Motor neuron (in vitro differentiated cells): ENCODE results near the gene CDH7. TPM values are rescaled to one million over a fixed set of nuclear protein-coding genes. Genes with fewer than 3 reads are reported as not detected.
A peak's percentile ranks its signal among the peaks of the same experiment; 100 is the strongest.

Experiments
- ATAC-seq, 8 experiments: fragments of 200-7000 bp; cut with Tn5 transposase; replicated peaks in 6 of 8; 2 replicates each; pipeline ENCODE4 v1.8.0; 2021; ENCODE audit warnings: mild to moderate bottlenecking in 8 of 8, moderate library complexity in 8 of 8
- H3K27ac ChIP-seq, 2 donors: fragments of 250-450 bp; sonication (Bioruptor Pico); 2 replicates each; pipeline ENCODE4 v1.9.0; 2021; ENCODE audit warnings: antibody characterized with exemption in 2 of 2, mild to moderate bottlenecking in 2 of 2, moderate library complexity in 1 of 2
- H3K4me1 ChIP-seq, 2 donors: fragments of 250-450 bp; sonication (Bioruptor Pico); replicated peaks in 1 of 2; 2 replicates each; pipeline ENCODE4 v1.6.1; 2021; ENCODE audit warnings: antibody characterized with exemption in 2 of 2, mild to moderate bottlenecking in 2 of 2, moderate library complexity in 1 of 2
- H3K4me3 ChIP-seq, 5 donors: fragments of 250-450 bp; sonication (Bioruptor Pico); 2 replicates each; pipeline ENCODE4 v1.9.0; 2021; ENCODE audit warnings: antibody characterized with exemption in 5 of 5, mild to moderate bottlenecking in 5 of 5, moderate library complexity in 4 of 5
- WGBS, 10 experiments: fragments of 450-650 bp; shearing (Covaris generic); methylation state at CpG; one replicate each; pipeline ENCODE4 v1.0.0; 2022; 5-methylcytosine and 5-hydroxymethylcytosine counted together
- in situ Hi-C, 9 experiments: fragments of 400-800 bp; cut with MboI; loops; one replicate each; pipeline ENCODE4 v1.15.0; 2021; ENCODE audit warnings: low sequenced_read_pairs in 9 of 9, low pct_unique_long_range_greater_than_20kb in 2 of 9; ENCODE audit not compliant: unreplicated experiment in 9 of 9
- total RNA-seq, 8 experiments: library from RNA; unstranded; fragments of 300-600 nt; gene quantifications; 2 replicates each; pipeline versions ENCODE4 v1.2.3 to v1.2.4, GENCODE V29; 2022

Gene CDH7, protein sequence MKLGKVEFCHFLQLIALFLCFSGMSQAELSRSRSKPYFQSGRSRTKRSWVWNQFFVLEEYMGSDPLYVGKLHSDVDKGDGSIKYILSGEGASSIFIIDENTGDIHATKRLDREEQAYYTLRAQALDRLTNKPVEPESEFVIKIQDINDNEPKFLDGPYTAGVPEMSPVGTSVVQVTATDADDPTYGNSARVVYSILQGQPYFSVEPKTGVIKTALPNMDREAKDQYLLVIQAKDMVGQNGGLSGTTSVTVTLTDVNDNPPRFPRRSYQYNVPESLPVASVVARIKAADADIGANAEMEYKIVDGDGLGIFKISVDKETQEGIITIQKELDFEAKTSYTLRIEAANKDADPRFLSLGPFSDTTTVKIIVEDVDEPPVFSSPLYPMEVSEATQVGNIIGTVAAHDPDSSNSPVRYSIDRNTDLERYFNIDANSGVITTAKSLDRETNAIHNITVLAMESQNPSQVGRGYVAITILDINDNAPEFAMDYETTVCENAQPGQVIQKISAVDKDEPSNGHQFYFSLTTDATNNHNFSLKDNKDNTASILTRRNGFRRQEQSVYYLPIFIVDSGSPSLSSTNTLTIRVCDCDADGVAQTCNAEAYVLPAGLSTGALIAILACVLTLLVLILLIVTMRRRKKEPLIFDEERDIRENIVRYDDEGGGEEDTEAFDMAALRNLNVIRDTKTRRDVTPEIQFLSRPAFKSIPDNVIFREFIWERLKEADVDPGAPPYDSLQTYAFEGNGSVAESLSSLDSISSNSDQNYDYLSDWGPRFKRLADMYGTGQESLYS
- total RNA-seq = 10 to 100 TPM in 4 of 8 experiments, 1 to 10 TPM in 1, under 1 TPM in 2, not detected in 1; under 0.01 to 39.8 (median 17.2) TPM

DNA sequence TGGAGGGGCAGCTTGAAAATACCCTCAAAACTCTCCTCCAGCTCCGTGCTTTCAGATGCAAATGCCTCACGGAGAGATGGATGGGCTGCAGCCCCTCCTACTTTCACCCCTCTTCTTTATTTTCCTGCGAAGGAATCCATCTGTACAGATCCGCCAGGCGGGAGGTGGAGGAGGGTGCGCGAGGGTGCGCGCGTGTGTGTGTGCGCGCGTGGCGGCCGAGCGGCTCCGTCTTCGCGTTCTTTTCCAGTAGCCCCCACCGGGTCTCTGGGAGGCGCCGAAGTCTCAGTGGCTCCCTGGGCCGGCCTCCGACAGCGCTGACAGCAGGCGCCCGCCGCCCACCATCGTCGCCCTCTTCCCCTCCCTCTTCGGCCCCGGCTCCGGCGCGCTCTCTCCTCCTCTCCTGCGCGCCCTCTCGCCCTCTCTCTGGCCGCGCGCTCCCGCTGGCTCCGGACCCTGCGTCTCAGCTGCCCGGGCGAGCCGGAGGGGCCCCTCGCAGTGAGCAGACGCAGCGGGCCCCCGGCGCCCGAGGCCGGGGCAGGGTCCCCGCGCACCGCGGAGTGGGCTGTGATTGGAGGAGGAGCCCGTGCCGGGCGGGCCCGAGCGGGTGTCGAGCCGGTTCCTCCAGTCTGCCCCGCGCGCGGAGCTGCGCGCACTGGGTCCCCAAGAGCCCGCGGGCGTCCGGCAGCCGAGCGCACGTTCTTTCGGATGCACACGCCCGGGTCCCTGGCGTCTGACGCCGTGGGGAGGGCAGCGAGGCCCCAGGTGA lies at the start of gene CDH7:
CDH7 (plus strand) TSS at position 624 of the 766 bp plus-strand sequence. CDS start 11,831 bp downstream, outside the sequence.
- Histone ChIP-seq H3K27ac (peak within 1 kb of the TSS; percentile 30 to 46), H3K4me1 (peaks cover 4 to 12% of the 10 kb centered on the region in 2 donors), H3K4me3 (peak within 1 kb of the TSS; percentile 59 to 96 (median 67))
- peak in 6 of 8 experiments; percentile 36 to 83 (median 80) for ATAC-seq
- WGBS, 10 experiments = 0 to 37% (median 0%) methylated on average over 5 to 12 of the region's 85 CpGs; no CpG with 5 or more reads in 5 of the 10 experiments
- in situ Hi-C loops = loop anchor here in 1 of 9 experiments (25.0 kb wide), 1 partner anchor 1713 kb away; no protein-coding TSS in a partner anchor

DNA sequence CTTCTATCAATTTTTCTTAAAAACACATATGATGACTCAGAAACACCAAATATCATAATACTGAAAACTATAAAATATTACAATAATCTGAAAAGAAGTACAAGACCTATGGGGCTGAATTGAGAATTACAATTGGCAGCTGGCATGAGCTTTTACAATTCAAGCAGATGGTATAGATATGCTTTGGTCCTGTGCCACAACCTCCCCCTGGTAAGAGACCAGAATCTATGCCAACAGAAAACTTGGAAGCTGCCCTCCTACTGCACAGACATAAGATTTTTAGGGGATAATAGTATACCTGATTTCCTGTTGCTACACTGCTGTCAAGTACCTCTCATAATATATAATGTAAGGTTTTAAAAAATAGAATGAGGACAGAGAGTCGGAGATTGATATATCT lies 46.8 kb upstream of the CDH7 start:
- Histone ChIP-seq H3K4me3 (no peak overlapping the region), H3K4me1 (peaks cover 0 to 4% of the 10 kb centered on the region in 2 donors), H3K27ac (no peak overlapping the region)
- ATAC-seq = no peak
- in situ Hi-C loops = no loop called here
- WGBS, 10 experiments = 0 to 100% (median 83%) methylated on average over 1 of the region's 1 CpG; no CpG with 5 or more reads in 2 of the 10 experiments

DNA sequence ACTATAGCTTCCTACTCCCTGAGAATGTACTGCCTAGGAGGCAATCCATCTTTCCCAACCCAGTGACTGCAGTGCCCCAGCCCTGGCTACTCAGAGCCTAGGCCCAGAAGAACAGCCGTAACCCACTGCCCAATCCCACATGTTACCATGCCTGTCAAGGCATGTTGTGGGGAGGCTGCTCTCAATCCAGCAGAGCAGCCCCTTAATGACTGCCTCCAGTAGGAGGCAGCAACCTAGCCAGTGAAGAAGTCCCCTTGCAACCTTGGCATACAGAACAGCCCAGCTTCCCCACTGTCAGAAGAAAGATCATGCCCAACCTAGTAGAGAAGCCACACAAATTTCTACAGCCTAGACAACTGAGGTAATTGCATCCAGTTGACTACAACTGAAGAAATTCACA lies 44.2 kb upstream of the CDH7 start:
- WGBS, 10 experiments = 40 to 100% (median 100%) methylated on average over 1 of the region's 1 CpG; no CpG with 5 or more reads in 5 of the 10 experiments
- no peak overlapping the region for H3K4me3 ChIP-seq
- H3K27ac ChIP-seq = no peak overlapping the region
- in situ Hi-C loops = no loop called here
- no peaks in the 10 kb centered on the region for H3K4me1 ChIP-seq
- no peak for ATAC-seq

DNA sequence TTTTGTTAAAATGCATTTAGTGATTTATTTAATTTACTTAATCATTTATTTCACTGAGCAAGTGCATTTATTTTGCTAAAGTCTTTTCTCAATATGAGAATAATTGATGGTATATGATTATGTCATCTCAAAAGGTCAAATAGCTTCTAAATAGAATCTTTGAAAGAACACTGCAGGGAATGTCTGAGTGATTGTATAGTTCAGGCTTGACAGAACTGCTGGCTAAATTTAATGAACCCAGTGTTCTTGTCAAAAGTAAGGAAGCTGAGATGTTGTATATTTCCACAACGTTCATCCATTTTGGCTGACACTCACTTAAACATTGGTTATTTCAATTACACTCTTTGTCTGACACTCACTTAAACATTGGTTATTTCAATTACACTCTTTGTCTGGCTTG lies 39.3 kb upstream of the CDH7 start:
- no peak overlapping the region for H3K4me3 ChIP-seq
- peak in 3 of 8 experiments; percentile 24 to 60 (median 48) for ATAC-seq
- 0 to 75% (median 48%) methylated on average over 1 of the region's 1 CpG; no CpG with 5 or more reads in 2 of the 10 experiments for WGBS, 10 experiments
- in situ Hi-C loops = no loop called here
- no peaks in the 10 kb centered on the region for H3K4me1 ChIP-seq
- H3K27ac ChIP-seq = no peak overlapping the region

DNA sequence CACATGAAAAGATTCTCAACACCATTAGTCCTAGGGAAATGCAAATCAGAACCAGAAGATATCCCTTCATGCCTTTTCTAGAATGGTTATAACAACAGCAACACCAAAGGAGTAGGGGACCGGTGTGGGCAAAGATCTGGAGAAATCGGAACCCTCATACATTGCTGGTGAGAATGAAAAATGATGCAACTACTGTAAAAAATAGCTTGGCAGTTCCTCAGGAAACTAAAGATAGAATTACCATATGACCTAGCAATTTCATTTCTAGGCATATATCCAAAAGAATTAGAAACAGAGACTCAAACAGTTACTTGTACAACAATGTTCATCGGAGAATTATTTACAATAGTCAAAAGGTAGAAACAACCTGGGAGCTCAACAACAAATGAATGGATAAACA lies 29.2 kb upstream of the CDH7 start:
- ATAC-seq = no peak
- in situ Hi-C loops = no loop called here
- H3K4me1 ChIP-seq = no peaks in the 10 kb centered on the region
- H3K4me3 ChIP-seq = no peak overlapping the region
- 0 to 100% (median 85%) methylated on average over 1 to 3 of the region's 3 CpGs; no CpG with 5 or more reads in 1 of the 10 experiments for WGBS, 10 experiments
- no peak overlapping the region for H3K27ac ChIP-seq

DNA sequence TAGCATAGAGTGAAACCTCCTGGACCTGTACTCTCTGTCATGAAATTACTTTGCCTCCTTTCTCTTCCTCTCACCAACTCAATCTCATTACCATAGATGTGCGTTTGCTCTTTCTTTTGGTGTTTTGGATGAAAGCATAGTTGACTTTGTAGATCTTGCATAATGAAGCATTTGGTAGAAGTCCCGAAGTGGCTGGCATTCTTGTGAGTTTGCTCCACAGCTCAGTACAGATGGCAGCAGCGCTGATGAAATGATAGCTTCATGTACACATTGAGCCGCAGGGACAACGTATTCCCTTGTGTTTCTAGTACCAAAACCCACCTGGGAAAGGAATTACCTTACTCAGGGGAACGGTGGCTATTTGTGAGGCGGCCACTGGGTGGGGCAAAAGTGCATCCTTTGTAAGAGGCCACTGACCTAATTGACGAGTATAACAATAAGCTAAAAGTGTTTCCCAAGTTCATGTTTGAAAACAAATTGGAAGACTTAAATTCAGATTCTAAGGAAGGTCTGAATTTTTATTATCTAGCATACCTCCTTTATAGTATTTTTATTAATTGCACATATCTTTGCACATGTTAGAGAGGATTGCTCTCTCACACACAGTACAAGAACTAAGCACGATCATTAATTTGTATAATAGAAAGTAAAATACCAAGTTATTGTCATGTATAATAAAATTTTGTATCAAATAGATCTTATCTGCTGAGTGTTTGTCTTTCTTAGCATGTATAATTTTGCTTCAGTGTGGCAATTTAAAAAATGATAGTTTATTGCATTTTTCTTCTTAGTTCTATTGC lies 25.4 kb upstream of the CDH7 start:
- ATAC-seq = peak in 3 of 8 experiments; percentile 40 to 50 (median 48)
- H3K27ac ChIP-seq = no peak overlapping the region
- H3K4me1 ChIP-seq = no peaks in the 10 kb centered on the region
- in situ Hi-C loops = no loop called here
- H3K4me3 ChIP-seq = no peak overlapping the region
- WGBS, 10 experiments = 5 to 59% (median 30%) methylated on average over 2 to 8 of the region's 9 CpGs

DNA sequence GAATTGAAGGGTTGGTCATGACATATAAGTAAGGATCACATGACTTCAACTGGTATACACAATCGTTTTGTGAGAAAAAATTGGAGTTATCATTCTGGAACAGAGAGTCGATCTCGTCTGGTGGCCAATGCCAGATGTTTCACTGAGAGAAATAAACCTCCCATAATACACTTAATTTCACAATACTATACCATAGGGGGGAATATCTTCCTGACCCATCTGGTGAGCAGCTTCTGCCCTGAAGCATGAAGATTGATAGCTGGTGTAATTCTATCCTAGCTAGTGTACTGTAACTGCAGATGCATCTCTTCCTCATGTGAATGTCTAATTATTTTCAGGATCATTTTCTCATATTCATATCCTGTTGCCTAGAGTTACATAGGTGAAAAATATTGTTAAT lies 15.7 kb upstream of the CDH7 start:
- in situ Hi-C loops = no loop called here

DNA sequence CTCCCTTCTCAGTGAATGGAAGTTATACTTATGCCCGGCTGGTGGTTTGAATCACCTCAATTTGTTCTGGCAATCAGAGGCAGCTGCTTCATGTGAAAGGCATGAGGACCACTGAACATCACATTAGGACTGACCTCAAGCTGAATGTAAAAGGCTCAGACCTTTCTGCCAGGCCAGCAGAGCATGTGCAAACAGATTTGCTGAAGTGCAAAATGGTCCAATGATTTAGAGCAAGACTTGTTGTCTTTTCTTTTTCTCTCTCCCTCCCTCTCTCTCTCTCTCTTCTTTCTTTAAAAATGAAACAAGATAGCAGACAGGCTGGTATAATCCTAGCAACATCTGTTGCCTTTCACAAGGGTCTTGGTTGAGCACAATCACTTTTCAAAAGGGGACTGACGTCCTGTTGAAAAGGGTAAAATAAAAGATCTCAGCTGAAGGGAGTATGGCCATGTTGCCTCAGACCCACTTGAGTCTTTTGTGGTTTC lies 13.3 kb upstream of the CDH7 start:
- Histone ChIP-seq H3K27ac (peak overlapping the region in 1 of 2 donors; percentile 7), H3K4me1 (peaks cover 8 to 25% of the 10 kb centered on the region in 2 donors), H3K4me3 (no peak overlapping the region)
- ATAC-seq = peak in 5 of 8 experiments; percentile 67 to 91 (median 79)
- in situ Hi-C loops = no loop called here
- WGBS, 10 experiments = 0 to 17% (median 0%) methylated on average over 1 to 2 of the region's 2 CpGs; no CpG with 5 or more reads in 2 of the 10 experiments

More for the DNA sequence above, 15.7 kb upstream of the CDH7 start:
- 0 to 96% (median 0%) methylated on average over 3 of the region's 3 CpGs; no CpG with 5 or more reads in 3 of the 10 experiments for WGBS, 10 experiments
- no peak overlapping the region for H3K27ac ChIP-seq
- peak in 1 of 8 experiments; percentile 16 for ATAC-seq
- peaks cover 8 to 25% of the 10 kb centered on the region in 2 donors for H3K4me1 ChIP-seq
- no peak overlapping the region for H3K4me3 ChIP-seq

DNA sequence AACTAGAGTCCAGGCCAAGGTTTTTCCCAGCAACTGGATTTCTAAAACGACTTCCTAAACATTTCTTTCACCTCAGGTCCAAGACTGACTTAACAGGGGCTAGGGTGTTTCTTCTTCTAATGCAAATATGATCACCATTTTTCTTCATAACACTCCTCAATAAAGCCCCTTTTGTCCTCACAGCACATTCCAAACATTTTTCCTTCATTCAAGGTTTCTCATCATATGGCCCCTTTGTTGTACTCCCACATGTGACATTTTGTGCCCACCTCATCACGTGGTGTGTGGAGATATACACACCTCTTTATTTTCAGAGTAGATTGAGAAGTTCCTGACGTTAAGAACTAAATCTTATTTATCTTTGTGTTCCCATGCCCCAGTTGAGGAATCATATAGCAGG lies 3.9 kb upstream of the CDH7 start:
- WGBS, 10 experiments = 0 to 88% (median 66%) methylated on average over 1 to 3 of the region's 3 CpGs; no CpG with 5 or more reads in 1 of the 10 experiments
- Histone ChIP-seq H3K4me1 (peaks cover 4 to 7% of the 10 kb centered on the region in 2 donors), H3K27ac (no peak overlapping the region), H3K4me3 (no peak overlapping the region)
- in situ Hi-C loops = no loop called here
- ATAC-seq = no peak

DNA sequence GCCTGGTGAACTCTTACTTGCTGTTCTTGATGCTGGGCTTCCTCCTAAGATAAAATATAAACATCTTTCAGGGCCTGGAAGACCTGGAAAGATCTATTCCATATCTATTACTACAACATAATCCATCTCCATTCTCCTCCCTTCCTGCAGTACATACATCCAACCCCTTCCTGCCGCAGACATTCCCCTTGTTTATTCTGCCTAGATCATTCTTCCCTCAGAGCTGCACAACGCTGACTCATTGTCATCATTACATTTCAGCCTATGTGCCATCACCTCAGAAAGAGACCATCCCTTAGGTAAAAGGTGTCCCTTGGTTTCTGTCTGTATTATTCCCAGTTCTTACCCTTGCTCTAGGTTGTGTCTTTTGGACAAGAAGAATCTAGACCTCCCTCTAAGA lies 2.5 kb upstream of the CDH7 start:
- in situ Hi-C loops = no loop called here
- 33 to 100% (median 86%) methylated on average over 2 of the region's 2 CpGs; no CpG with 5 or more reads in 3 of the 10 experiments for WGBS, 10 experiments
- Histone ChIP-seq H3K4me3 (no peak overlapping the region), H3K4me1 (peaks cover 4 to 11% of the 10 kb centered on the region in 2 donors), H3K27ac (no peak overlapping the region)
- no peak for ATAC-seq

DNA sequence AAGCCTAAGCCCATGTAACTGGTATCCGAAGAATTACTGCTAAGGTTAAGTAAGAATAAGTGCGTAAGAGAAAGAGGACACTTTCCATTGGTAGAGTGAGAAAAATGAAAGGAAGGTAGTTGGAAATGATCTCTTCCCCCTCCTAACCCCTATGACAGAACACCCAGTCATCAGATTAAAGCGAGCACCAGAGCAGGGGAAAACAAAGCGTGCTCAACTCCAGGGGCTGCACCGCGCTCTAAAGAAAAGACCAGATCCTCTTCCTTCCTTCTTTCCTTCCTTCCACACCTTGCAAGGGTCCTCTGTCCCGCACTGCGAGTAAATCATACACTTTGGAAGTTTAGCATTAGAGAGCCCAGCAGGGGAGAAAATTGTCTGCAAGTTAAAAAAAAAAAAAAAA lies 971 bp upstream of the CDH7 start:
- 1 to 35% (median 20%) methylated on average over 2 to 7 of the region's 8 CpGs for WGBS, 10 experiments
- H3K4me1 ChIP-seq = peaks cover 4 to 12% of the 10 kb centered on the region in 2 donors
- in situ Hi-C loops = loop anchor here in 1 of 9 experiments (25.0 kb wide), 1 partner anchor 1713 kb away; no protein-coding TSS in a partner anchor
- peak overlapping the region in 1 of 2 donors; percentile 9 for H3K27ac ChIP-seq
- H3K4me3 ChIP-seq = peak overlapping the region; percentile 59 to 96 (median 67)
- ATAC-seq = no peak
